NCI-H526 treated with DMSO at 0.1 percent for 48 hours (cell line): ENCODE data around the gene RSPO3.
"Not testable (repeated sequence)": the region's sequence is repeated elsewhere in the genome, so short reads cannot be mapped to it uniquely, and the experiment has no call there.

Source experiments
- DNase-seq: peaks from one replicate; lab custom pipeline; 2025; lab: John Stamatoyannopoulos, UW

RSPO3 gene

GRCh38 chr6:127206531-127207095, 88.1 kb downstream of the RSPO3 start:
- no peak for DNase-seq

GRCh38 chr6:127207591-127208120, 89.2 kb downstream of the RSPO3 start:
- no peak for DNase-seq

- DNase-seq: no peak
These were observed 92.3 kb downstream of the RSPO3 start for GRCh38 chr6:127210725-127211124.

- no peak for DNase-seq
These were observed 93.9 kb downstream of the RSPO3 start for GRCh38 chr6:127212376-127212775.

- DNase-seq: not testable (repeated sequence)
These were observed 95.6 kb downstream of the RSPO3 start for GRCh38 chr6:127214032-127214431.

GRCh38 chr6:127214531-127214930, 96.1 kb downstream of the RSPO3 start:
- DNase-seq: not testable (repeated sequence)

- no peak for DNase-seq
These were observed 97.5 kb downstream of the RSPO3 start for GRCh38 chr6:127215931-127216330.

GRCh38 chr6:127216810-127217789, 98.6 kb downstream of the RSPO3 start:
- DNase-seq: no peak

- no peak for DNase-seq
These were observed 101.4 kb downstream of the RSPO3 start for GRCh38 chr6:127219869-127220268.

- DNase-seq: no peak
These were observed 102.7 kb downstream of the RSPO3 start for GRCh38 chr6:127221201-127221600.

GRCh38 chr6:127222418-127222817, 103.9 kb downstream of the RSPO3 start:
- DNase-seq: no peak

GRCh38 chr6:127225497-127225896, 107.0 kb downstream of the RSPO3 start:
- peak; percentile 62 for DNase-seq

- not testable (repeated sequence) for DNase-seq
These were observed 115.3 kb downstream of the RSPO3 start for GRCh38 chr6:127233819-127234218.

GRCh38 chr6:127243501-127243900, 125.0 kb downstream of the RSPO3 start:
- DNase-seq: no peak
